ENCODE measurements around the gene OARD1.

DNA sequence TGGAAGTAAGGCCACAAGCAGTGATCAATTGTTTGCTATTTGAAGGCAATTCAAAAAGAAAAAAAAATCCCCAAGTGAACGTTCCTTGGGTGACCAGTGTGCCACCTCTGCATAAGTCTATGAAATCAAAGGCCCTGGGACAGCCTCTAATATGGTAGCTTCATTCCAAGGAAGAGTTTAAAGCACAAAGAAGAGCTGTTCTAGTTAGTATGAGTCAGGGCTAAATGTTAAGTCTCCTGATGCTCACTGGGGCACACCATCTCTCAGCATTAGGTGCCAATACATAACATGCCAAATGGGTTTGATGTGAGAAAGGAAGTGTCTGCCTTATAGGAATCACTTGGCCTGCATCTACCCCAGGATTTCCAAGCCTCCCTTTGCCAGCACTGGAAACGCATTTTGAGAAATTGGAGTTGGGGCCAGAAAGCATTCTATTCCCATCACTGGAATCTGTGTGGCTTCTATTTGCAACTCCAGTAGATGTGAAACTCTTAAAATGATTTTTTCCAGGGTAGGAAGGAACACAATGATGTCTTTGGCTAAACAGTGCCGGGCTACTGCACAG, 46.1 kb downstream of the OARD1 start:
- TF ChIP-seq, protein P1, sequence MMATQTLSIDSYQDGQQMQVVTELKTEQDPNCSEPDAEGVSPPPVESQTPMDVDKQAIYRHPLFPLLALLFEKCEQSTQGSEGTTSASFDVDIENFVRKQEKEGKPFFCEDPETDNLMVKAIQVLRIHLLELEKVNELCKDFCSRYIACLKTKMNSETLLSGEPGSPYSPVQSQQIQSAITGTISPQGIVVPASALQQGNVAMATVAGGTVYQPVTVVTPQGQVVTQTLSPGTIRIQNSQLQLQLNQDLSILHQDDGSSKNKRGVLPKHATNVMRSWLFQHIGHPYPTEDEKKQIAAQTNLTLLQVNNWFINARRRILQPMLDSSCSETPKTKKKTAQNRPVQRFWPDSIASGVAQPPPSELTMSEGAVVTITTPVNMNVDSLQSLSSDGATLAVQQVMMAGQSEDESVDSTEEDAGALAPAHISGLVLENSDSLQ (IDR thresholded peaks at IDR 0.05): no peak
- no peak for TF ChIP-seq BHLHE40 (IDR thresholded peaks at IDR 0.05; ENCODE audit: borderline replicate concordance)
- no peak for TF ChIP-seq SUZ12 (IDR thresholded peaks at IDR 0.05)
- TF ChIP-seq ELF4 (IDR thresholded peaks at IDR 0.05): no peak
- TF ChIP-seq FOXM1 (IDR thresholded peaks at IDR 0.05; ENCODE audit: borderline replicate concordance): no peak
- TF ChIP-seq FOXK2 (IDR thresholded peaks at IDR 0.05): no peak
